Endometrial microvascular endothelial cells (primary cell): ENCODE data around the gene MCUR1. TPM values are rescaled to one million over a fixed set of nuclear protein-coding genes. Genes with fewer than 3 reads are reported as not detected.
"Not testable (repeated sequence)": the region's sequence is repeated elsewhere in the genome, so short reads cannot be mapped to it uniquely, and the experiment has no call there.

Experiments used
- in situ Hi-C: cut with HindIII; loops from 2 replicates; pipeline ENCODE4 v1.10.0; 2017; ENCODE audit warnings: low sequenced_read_pairs, low pct_unique_long_range_greater_than_20kb; ENCODE audit errors: inconsistent ontology term
- total RNA-seq: library from RNA; depleted of rRNA; stranded (reverse); fragments of >200 nt; gene quantifications from one replicate; pipeline ENCODE4 v1.2.3, GENCODE V29; 2015; ENCODE audit errors: inconsistent ontology term

Gene MCUR1
- total RNA-seq, 1 donor from 2014 or later: 9.6 TPM

GRCh38 chr6:13831615-13832014 lies 17.3 kb upstream of the MCUR1 start:
- in situ Hi-C loops: no loop called here

- in situ Hi-C loops: no loop called here
These were observed 16.4 kb upstream of the MCUR1 start for GRCh38 chr6:13830803-13831202.

- in situ Hi-C loops: not testable (repeated sequence)
These were observed 15.1 kb upstream of the MCUR1 start for GRCh38 chr6:13829419-13829818.

DNA sequence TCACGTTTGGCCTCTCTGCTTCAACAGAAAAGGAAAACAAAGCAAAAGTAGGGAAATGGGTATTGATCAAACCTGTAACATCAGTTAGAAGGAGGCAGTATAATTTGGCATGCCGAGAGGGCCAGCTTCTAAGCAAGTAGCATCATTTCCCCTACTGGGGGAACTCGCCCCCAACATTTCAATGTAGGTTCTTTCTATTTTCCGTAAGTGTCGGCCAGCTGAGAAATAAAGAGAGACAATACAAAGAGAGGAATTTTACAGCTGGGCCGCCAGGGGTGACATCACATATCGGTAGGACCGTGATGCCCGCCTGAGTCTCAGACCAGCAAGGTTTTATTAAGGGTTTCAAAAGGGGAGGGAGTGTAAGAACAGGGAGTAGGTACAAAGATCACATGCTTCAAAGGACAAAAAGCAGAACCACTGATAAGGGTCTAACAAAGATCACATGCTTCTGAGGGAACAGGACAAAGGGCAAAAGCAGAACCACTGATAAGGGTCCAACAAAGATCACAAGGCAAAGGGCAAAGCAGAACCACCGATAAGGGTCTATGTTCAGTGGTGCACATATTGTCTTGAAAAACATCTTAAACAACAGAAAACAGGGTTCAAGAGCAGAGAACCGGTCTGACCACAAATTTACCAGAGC lies 14.4 kb upstream of the MCUR1 start:
- in situ Hi-C loops: not testable (repeated sequence)

GRCh38 chr6:13827032-13827431 lies 12.7 kb upstream of the MCUR1 start:
- in situ Hi-C loops: no loop called here

DNA sequence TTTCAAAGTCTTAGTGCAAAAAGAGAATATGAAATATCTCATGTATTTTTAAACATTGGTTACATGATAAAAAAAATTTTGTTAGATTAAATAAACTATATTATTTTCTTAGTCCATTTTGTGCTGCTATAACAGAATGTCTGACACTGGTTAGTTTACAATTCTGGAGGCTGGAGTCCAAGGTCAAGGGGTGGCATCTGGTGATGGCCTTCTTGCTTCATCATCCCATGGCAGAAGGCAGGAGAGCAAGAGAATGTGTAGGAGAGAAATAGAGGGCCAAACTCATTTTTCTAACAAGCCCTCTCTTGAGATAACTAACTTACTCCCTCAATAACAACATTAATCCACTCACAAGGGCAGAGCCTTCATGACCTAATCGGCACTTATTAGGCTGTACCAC lies 11.5 kb upstream of the MCUR1 start:
- in situ Hi-C loops: no loop called here

DNA sequence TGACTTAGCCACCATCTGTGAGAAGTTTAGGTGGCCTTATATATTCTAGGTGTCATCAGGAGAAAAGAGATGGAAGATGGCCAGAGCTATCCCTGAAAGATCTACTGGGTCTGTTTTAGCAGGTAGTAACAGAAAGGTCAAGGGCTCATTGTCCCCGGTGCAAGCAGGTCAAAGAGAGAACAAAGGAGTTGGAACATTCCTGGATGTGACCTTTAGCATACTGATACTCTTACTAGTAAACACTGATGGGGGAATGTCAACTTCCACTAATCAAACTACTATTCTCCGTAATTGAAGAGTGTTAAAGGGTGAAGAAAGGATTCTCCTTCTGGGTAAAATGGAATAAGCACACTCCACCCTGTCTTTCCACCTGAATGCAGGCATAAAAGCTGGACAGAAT lies 4.0 kb upstream of the MCUR1 start:
- in situ Hi-C loops: no loop called here

DNA sequence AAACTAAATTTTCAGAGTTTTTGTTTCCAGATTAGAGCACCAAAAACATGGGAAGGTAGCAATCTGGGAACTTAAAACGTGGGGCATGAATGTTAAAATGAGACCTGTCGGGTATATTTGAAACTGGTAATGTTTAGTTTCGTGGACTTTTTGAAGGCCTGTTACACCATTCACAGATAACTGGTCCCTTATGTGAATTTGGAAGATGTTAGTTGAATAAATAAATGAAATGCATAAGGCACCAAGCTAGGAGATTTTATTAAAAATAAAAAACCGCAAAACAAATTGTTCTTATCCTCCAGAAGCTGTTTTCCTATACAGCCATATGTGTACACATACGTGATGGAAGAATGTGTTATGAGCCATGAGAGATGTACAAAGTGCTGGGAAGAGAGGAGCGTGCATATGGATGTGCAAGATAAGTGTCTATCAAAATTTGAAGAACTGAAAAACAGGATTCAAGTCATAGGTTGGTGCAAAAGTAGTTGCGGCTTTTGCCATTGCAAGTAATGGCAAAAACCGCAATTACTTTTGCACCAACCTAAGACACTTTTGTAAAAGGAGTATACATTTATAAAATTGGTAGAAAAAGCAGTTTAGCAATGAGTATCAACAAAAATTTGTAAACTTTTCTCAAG lies 700 bp upstream of the MCUR1 start:
- in situ Hi-C loops: no loop called here

DNA sequence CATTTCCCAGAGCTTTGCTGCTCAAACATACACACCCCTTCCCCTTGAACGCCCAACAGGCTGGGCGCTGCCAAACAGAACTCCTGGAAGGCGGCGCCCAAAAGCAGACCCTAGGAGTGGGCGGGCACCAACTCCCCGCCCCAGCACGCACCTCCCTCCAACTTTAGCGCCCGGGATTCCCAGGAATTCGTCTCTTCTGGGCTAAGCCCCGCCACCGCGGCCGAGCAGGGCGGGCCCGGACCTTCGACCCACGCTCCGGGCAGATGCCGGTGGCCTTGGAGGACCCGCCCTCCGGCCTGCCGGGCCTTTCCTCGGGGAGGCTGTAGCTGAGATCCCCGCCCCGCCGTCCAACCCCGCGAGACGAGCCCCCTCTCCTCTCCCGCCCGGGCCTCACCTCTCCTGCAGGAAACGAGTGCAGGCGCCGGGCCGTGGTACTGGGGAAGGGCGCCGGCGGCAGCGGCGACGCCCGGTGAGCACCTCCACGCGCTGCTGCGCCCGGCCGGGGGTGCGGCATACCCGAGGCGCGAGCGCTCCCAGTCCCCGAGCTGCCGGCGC lies 659 bp downstream of the MCUR1 start:
- in situ Hi-C loops: no loop called here

DNA sequence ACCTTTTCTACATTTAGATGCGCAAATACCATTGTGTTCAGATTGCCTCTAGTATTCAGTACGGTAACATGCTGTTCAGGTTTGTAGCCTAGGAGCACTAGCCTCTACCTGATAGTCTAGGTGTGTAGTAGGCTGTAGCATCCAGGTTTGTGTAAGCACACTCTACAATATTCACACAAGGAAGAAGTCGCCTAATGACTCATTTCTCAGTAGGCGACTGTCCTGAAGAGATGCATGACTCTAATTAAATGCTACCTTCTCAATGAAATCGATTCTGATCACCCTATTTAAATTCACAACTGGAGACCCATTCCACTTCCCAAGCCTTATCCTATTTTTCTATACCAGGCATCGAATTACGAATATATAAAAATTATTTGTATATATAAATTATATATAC lies 1.3 kb downstream of the MCUR1 start:
- in situ Hi-C loops: no loop called here

- in situ Hi-C loops: no loop called here
These were observed 2.1 kb downstream of the MCUR1 start for GRCh38 chr6:13812359-13812642.

- in situ Hi-C loops: no loop called here
These were observed 2.6 kb downstream of the MCUR1 start for GRCh38 chr6:13811627-13812358.

DNA sequence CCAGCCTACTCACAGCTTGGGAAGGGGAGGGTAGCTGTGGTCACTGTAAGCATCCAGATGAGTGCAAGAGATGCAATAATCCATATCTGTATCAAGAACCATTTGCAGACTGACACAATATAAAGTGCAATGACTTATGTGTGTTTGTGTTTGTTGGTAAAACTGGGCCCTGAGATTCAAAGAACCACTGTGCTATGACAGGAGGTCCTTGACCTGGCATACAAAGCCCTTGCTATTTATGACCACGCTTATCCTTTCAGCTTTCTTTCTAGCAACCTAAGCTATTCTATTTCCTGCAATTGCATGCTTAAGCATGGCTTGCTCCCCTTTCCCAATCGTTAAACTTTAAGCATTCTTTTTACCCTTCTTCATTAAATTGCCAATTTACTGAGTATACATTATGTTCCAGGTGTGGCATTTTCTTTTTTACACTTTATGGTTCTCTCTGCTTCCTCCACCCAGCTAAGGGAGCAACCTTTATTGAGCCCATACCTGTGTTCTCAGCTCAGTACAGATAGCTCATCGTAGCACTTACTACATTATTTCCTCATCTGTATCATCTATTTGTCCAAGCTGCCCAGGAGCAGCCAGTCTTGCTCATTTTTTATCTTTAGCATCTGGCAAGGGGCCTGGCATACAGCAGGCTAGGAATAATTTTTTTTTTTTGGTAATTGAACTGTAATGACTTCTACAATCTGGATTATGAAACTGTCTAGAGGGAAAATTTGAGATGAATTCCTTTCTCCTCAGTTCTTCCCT lies 3.5 kb downstream of the MCUR1 start:
- in situ Hi-C loops: no loop called here

DNA sequence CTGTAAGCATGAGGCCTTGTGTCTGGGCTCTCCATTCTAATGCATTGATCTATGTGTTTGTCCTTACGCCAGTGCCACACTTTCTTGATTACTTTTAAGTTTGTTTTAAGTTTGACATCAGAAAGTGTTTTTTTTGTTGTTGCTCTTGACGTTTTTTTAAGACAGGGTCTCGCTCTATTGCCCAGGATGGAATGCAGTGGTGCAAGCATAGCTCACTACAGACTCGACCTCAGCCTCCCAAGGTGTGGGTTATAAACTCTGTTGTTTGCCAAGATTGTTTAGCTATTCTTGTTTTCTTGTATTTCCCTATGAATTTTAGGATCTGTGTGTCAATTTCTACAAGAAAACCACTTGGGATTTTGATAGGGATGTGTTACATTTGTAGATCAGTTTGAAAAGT lies 5.6 kb downstream of the MCUR1 start:
- in situ Hi-C loops: no loop called here

GRCh38 chr6:13807696-13808095 lies 6.7 kb downstream of the MCUR1 start:
- in situ Hi-C loops: no loop called here

DNA sequence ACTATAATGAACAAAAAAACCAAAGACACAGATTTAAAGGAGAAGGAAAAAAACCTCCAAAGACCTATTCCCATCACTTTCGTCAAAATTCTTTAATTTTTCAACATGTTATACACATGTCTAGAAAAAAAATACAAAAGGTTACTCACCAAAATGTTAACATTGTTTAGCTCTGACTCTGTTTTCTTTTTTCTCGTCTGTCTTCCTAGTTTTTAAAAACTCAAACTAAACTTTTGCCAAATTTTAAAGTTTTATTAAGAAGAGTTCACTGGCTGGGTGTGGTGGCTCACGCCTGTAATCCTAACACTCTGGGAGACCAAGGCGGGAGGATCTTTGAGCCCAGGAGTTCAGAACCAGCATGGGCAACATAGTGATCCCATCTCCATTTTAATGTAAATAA lies 10.8 kb downstream of the MCUR1 start:
- in situ Hi-C loops: no loop called here

DNA sequence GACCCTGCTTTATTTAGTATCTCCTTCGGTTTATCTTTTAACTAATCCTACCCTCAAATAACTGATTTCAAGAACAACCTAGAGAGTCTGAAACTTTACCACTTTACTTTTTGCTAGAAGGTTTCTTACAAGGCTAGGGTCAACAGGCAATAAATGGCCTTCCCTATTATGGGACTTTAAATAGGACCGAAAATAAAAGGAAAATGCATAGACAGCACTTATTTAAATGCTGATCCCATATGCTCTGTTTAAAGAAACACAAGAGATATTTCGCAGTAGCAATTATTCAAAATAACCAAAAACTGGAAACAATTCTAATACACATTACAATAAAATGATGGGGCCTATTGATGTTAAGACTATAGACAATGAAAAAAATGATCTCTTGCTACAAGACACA lies 13.7 kb downstream of the MCUR1 start:
- in situ Hi-C loops: no loop called here

DNA sequence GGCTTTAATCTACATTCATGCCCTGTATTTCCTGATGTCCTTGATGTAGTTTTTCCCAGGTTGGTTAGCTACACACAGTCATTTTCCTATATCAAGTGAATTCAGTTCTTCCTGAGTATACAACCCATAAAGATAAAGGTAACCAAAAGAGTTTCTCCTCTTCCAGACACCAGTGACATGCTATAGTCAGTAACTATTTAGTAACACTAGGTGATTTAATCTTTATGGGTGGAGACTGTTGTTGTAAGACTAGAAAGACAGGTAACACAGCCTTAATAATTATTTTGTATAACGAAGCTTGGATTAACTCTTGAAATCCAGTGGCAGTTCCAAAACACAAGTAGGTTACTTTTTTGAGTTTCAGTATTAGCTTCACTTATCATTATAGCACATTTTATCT lies 17.6 kb downstream of the MCUR1 start:
- in situ Hi-C loops: no loop called here

DNA sequence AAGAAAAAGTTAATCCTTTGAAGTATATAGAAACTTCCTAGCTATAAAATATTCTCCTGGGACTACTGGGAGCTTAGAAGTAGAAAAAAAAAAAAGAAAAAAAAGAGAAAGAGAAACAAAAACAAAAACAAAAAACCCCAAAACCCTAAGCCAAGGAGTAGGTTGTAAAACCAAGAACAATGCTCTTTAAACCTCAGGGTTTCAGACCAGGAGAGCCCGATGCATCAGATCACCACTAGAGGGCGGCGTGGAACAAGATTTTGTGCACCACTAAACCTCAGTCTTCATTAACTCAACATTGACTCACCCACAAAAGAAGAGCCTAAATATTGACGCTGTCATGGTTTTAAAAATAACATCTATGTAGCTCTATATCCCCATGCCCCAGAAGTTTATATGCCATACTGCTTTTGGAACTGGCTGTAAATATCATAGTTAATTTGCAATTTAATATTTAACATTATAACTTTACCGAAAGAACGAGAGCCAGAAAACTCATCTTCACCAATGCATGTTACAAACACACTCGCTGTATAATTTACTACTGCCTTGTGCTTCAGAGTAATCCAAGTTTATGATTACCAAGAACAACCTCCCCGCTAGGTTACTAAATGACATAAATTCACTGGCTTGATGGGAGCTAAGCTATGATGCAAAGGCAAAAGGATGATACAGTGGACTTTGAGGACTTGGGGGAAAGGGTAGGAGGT lies 19.2 kb downstream of the MCUR1 start:
- in situ Hi-C loops: no loop called here
